GM12892 (cell line): ENCODE measurements around the gene NPAS3.

Experiments used
- POLR2A ChIP-seq: IDR thresholded peaks from 2 replicates; pipeline ENCODE4 v1.6.1; 2011; ENCODE audit warnings: low read depth, low read length, control low read depth
- POLR2AphosphoS5 ChIP-seq: IDR thresholded peaks from 2 replicates; pipeline ENCODE4 v1.6.1; 2011; ENCODE audit warnings: low read depth, low read length, control low read depth

GRCh38 chr14:33736979-33737378 lies 798.3 kb downstream of the NPAS3 start:
- TF ChIP-seq POLR2A: no peak
- no peak for TF ChIP-seq POLR2AphosphoS5
